Measurements from ENCODE around the gene LTBP1.

The LTBP1 gene

DNA sequence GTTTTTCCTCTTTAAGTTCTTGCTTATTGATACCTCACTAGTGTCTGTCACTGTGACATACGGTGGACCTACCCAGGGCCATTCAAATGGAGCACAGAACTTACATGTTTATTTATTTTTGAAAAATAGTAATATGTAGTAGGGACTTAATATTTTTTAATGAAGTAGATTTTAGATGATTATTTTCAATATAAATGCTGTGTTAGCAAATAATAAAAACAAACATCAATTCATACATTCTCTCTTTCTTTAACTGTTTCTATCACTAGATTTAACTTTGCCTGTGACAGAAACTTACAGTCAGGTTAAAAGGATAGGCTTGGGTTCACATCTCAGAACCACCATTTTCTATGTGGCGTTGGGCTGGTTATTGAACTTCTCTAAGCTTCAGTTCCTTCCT, 345.3 kb downstream of the LTBP1 start:
- H3K27ac ChIP-seq (ENCODE audit: low read length) = no peak overlapping the region
- peaks cover 6% of the 10 kb centered on the region for H3K4me1 ChIP-seq (ENCODE audit: control insufficient read depth, low read depth, low read length)
- no peaks in the 10 kb centered on the region for H3K27me3 ChIP-seq (ENCODE audit: control insufficient read depth, insufficient read depth, low read length)
- H3K9ac ChIP-seq (ENCODE audit: low read length) = no peak overlapping the region
- H3K4me3 ChIP-seq (ENCODE audit: low read length) = no peak overlapping the region
- no peaks in the 10 kb centered on the region for H3K36me3 ChIP-seq (ENCODE audit: control insufficient read depth, low read depth, low read length)
- H3K9me3 ChIP-seq (ENCODE audit: control insufficient read depth, low read depth, low read length) = no peaks in the 10 kb centered on the region

DNA sequence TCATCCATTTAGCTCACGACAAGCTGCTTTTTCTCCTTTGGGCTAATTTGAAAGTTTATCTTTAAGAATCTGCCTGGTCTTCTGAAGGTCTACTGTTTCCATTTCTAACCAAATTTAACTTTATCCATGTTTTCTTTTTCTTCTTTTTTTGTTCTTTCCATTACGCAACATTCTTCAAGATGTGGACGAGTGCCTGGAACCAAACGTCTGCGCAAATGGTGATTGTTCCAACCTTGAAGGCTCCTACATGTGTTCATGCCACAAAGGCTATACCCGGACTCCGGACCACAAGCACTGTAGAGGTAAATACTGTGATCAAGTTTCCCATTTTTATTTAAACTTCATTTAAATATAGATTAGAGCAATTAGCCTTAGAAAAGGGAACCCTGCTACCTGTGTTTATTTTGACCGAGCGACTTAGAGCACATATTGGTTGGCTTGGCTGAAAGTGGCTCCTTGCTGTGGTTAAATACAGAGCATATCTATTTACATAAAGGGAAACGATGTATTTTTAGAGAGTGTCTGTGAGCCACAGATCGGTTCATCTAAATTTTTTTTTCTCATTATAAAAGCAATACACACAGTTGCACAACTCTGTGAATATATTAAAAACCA, 346.3 kb downstream of the LTBP1 start:
- Histone ChIP-seq H3K36me3 (ENCODE audit: control insufficient read depth, low read depth, low read length) (no peaks in the 10 kb centered on the region), H3K27ac (ENCODE audit: low read length) (no peak overlapping the region), H3K27me3 (ENCODE audit: control insufficient read depth, insufficient read depth, low read length) (no peaks in the 10 kb centered on the region), H3K4me1 (ENCODE audit: control insufficient read depth, low read depth, low read length) (peaks cover 6% of the 10 kb centered on the region), H3K9me3 (ENCODE audit: control insufficient read depth, low read depth, low read length) (no peaks in the 10 kb centered on the region), H3K4me3 (ENCODE audit: low read length) (no peak overlapping the region), H3K9ac (ENCODE audit: low read length) (no peak overlapping the region)

GRCh38 chr2:33298233-33298632, 351.5 kb downstream of the LTBP1 start:
- Histone ChIP-seq H3K27ac (ENCODE audit: low read length) (no peak overlapping the region), H3K36me3 (ENCODE audit: control insufficient read depth, low read depth, low read length) (no peaks in the 10 kb centered on the region), H3K4me3 (ENCODE audit: low read length) (no peak overlapping the region), H3K27me3 (ENCODE audit: control insufficient read depth, insufficient read depth, low read length) (no peaks in the 10 kb centered on the region), H3K9me3 (ENCODE audit: control insufficient read depth, low read depth, low read length) (no peaks in the 10 kb centered on the region), H3K4me1 (ENCODE audit: control insufficient read depth, low read depth, low read length) (peaks cover 3% of the 10 kb centered on the region), H3K9ac (ENCODE audit: low read length) (no peak overlapping the region)

GRCh38 chr2:33301355-33301754, 354.6 kb downstream of the LTBP1 start:
- H3K27me3 ChIP-seq (ENCODE audit: control insufficient read depth, insufficient read depth, low read length) = no peaks in the 10 kb centered on the region
- H3K4me1 ChIP-seq (ENCODE audit: control insufficient read depth, low read depth, low read length) = no peaks in the 10 kb centered on the region
- no peak overlapping the region for H3K27ac ChIP-seq (ENCODE audit: low read length)
- no peak overlapping the region for H3K4me3 ChIP-seq (ENCODE audit: low read length)
- H3K36me3 ChIP-seq (ENCODE audit: control insufficient read depth, low read depth, low read length) = no peaks in the 10 kb centered on the region
- no peak overlapping the region for H3K9ac ChIP-seq (ENCODE audit: low read length)
- H3K9me3 ChIP-seq (ENCODE audit: control insufficient read depth, low read depth, low read length) = no peaks in the 10 kb centered on the region

DNA sequence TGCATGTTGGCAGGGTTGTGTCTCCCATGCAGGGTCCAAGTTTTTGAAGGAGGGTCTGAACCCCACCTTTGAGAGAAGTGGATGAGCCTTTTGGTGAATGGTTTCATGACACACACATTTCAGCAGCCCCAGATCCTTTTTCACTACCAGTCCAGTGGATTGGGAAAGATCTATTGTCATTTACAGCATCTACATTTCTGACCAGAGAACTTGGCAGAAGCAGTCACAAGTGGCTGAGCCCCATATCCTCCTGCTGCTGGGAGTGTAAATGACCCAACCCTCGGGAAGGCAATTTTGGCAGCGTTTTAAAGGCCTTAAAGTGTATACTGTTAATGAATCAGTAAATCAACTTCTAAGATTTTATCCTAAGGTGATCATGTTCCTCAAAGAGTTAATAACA, 355.6 kb downstream of the LTBP1 start:
- Histone ChIP-seq H3K9me3 (ENCODE audit: control insufficient read depth, low read depth, low read length) (no peaks in the 10 kb centered on the region), H3K9ac (ENCODE audit: low read length) (no peak overlapping the region), H3K4me1 (ENCODE audit: control insufficient read depth, low read depth, low read length) (no peaks in the 10 kb centered on the region), H3K36me3 (ENCODE audit: control insufficient read depth, low read depth, low read length) (no peaks in the 10 kb centered on the region), H3K27ac (ENCODE audit: low read length) (no peak overlapping the region), H3K4me3 (ENCODE audit: low read length) (no peak overlapping the region), H3K27me3 (ENCODE audit: control insufficient read depth, insufficient read depth, low read length) (no peaks in the 10 kb centered on the region)

GRCh38 chr2:33304032-33304864, 357.5 kb downstream of the LTBP1 start:
- no peaks in the 10 kb centered on the region for H3K4me1 ChIP-seq (ENCODE audit: control insufficient read depth, low read depth, low read length)
- H3K27me3 ChIP-seq (ENCODE audit: control insufficient read depth, insufficient read depth, low read length) = no peaks in the 10 kb centered on the region
- no peak overlapping the region for H3K4me3 ChIP-seq (ENCODE audit: low read length)
- no peak overlapping the region for H3K27ac ChIP-seq (ENCODE audit: low read length)
- no peak overlapping the region for H3K9ac ChIP-seq (ENCODE audit: low read length)
- H3K9me3 ChIP-seq (ENCODE audit: control insufficient read depth, low read depth, low read length) = no peaks in the 10 kb centered on the region
- H3K36me3 ChIP-seq (ENCODE audit: control insufficient read depth, low read depth, low read length) = no peaks in the 10 kb centered on the region

DNA sequence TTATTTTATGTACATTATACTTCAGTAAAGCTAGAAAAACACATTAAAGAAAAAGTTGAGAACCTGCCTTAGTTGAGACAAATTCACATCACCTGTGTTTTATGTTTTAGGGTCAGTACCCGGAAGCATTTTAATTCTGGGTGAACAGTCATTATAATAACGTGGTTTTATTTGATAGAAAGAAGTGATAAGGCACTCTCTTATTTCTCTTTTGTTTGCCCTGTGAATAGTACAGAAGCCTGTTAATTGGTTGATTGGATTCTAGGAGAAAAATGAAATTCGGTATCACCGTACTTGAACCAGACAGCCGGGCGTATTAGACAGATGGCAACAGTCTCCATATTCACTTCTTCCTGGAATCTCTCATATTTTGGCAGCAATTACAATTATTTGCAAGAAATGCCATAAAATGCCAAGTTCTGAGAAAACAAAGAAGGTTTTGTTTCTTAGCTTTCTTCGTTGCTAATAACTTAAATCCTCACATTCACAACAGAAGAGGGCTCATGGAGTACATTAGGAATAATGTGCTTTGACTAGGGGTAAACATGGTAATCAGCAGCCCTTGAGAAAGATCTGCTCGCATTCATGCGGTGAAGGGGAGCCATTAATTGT, 361.0 kb downstream of the LTBP1 start:
- H3K36me3 ChIP-seq (ENCODE audit: control insufficient read depth, low read depth, low read length) = no peaks in the 10 kb centered on the region
- H3K4me3 ChIP-seq (ENCODE audit: low read length) = no peak overlapping the region
- H3K27ac ChIP-seq (ENCODE audit: low read length) = no peak overlapping the region

DNA sequence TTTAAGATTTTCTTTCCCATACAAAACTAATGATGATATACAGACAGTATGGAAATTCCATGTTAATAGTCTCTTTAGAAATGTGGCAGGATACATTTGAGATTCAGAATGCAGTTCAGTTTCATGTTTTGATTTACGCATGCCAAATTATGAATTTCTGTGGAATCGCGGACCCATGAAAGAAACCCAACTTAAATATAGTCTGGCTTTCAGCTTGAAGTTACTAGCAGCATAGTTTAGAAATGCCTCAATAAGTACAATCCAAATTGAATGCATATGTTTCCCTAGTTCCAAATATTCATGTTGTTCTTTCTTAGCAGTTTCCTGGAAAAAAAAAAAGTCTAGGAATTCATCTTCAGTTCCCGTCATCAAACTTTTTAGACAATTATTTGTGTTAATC, 365.6 kb downstream of the LTBP1 start:
- Histone ChIP-seq H3K9ac (ENCODE audit: low read length) (no peak overlapping the region), H3K4me3 (ENCODE audit: low read length) (no peak overlapping the region), H3K27me3 (ENCODE audit: control insufficient read depth, insufficient read depth, low read length) (no peaks in the 10 kb centered on the region), H3K36me3 (ENCODE audit: control insufficient read depth, low read depth, low read length) (no peaks in the 10 kb centered on the region), H3K27ac (ENCODE audit: low read length) (no peak overlapping the region), H3K9me3 (ENCODE audit: control insufficient read depth, low read depth, low read length) (no peaks in the 10 kb centered on the region), H3K4me1 (ENCODE audit: control insufficient read depth, low read depth, low read length) (no peaks in the 10 kb centered on the region)

More for the DNA sequence above, 361.0 kb downstream of the LTBP1 start:
- Histone ChIP-seq H3K27me3 (ENCODE audit: control insufficient read depth, insufficient read depth, low read length) (no peaks in the 10 kb centered on the region), H3K9ac (ENCODE audit: low read length) (no peak overlapping the region), H3K4me1 (ENCODE audit: control insufficient read depth, low read depth, low read length) (no peaks in the 10 kb centered on the region), H3K9me3 (ENCODE audit: control insufficient read depth, low read depth, low read length) (no peaks in the 10 kb centered on the region)

DNA sequence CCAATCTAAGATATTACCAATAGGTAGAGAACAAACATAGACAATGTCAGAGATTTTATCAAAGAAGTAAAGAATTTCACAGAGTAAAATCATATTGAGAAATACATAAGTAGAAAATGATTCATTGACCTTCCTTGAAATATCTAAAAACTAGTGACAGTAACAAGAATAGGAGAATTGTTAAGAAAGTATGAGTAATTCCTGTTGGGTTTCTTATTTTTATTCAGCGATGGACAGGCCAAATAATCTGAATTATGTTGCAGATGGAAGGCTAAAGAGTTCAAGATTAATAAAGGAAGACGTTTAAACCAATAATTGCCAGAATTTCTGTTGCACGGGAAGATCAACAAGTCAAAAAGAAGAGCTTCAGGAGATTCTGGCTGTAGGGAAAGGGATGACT, 366.3 kb downstream of the LTBP1 start:
- no peaks in the 10 kb centered on the region for H3K9me3 ChIP-seq (ENCODE audit: control insufficient read depth, low read depth, low read length)
- no peak overlapping the region for H3K9ac ChIP-seq (ENCODE audit: low read length)
- H3K36me3 ChIP-seq (ENCODE audit: control insufficient read depth, low read depth, low read length) = no peaks in the 10 kb centered on the region
- H3K4me1 ChIP-seq (ENCODE audit: control insufficient read depth, low read depth, low read length) = no peaks in the 10 kb centered on the region
- no peak overlapping the region for H3K27ac ChIP-seq (ENCODE audit: low read length)
- no peaks in the 10 kb centered on the region for H3K27me3 ChIP-seq (ENCODE audit: control insufficient read depth, insufficient read depth, low read length)
- no peak overlapping the region for H3K4me3 ChIP-seq (ENCODE audit: low read length)

DNA sequence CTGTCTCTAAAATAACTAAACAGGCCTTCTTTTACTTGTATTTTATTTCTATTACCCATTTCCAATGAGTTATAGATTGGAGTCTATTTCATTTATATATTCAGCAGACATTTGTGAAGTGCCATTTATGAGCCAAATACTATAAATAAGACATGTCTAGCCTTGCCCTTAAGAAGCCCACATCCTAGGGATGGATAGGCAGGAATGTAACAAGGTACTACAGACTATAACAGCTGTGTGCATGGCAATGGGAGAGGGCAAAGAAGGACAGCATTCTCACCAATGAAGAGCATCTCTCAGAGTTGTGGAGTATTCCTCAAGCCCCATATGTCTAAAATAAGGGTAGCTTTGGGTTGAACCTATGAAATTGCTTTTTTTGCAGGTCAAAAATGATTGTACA, 367.8 kb downstream of the LTBP1 start:
- H3K36me3 ChIP-seq (ENCODE audit: control insufficient read depth, low read depth, low read length) = no peaks in the 10 kb centered on the region
- H3K27me3 ChIP-seq (ENCODE audit: control insufficient read depth, insufficient read depth, low read length) = no peaks in the 10 kb centered on the region
- H3K4me3 ChIP-seq (ENCODE audit: low read length) = no peak overlapping the region
- H3K9ac ChIP-seq (ENCODE audit: low read length) = no peak overlapping the region
- no peaks in the 10 kb centered on the region for H3K9me3 ChIP-seq (ENCODE audit: control insufficient read depth, low read depth, low read length)
- H3K27ac ChIP-seq (ENCODE audit: low read length) = no peak overlapping the region
- no peaks in the 10 kb centered on the region for H3K4me1 ChIP-seq (ENCODE audit: control insufficient read depth, low read depth, low read length)

DNA sequence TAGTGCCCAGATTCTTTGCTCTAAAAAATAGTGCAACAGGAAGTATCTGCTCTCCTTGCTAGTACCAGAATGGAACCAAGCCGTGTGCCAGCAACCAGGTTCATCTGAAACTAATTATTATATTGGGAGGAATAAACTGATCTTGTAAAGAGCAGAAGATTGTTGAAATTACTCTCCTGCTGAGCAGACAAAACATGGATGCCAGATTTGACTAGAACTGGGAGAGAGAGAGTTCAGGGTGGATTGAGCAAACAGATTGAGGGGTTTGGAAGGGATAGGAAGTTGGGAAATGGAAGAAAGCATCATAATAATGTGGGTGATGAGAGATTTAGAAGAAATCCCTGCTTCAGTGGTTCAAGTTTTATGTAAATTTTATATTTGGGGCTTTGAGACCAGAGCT, 369.6 kb downstream of the LTBP1 start:
- no peaks in the 10 kb centered on the region for H3K4me1 ChIP-seq (ENCODE audit: control insufficient read depth, low read depth, low read length)
- H3K9me3 ChIP-seq (ENCODE audit: control insufficient read depth, low read depth, low read length) = no peaks in the 10 kb centered on the region
- no peaks in the 10 kb centered on the region for H3K36me3 ChIP-seq (ENCODE audit: control insufficient read depth, low read depth, low read length)
- no peaks in the 10 kb centered on the region for H3K27me3 ChIP-seq (ENCODE audit: control insufficient read depth, insufficient read depth, low read length)
- H3K9ac ChIP-seq (ENCODE audit: low read length) = no peak overlapping the region
- no peak overlapping the region for H3K27ac ChIP-seq (ENCODE audit: low read length)
- H3K4me3 ChIP-seq (ENCODE audit: low read length) = no peak overlapping the region
